Measurements from ENCODE around the gene RXRB. TPM values are rescaled to one million over a fixed set of nuclear protein-coding genes. Genes with fewer than 3 reads are reported as not detected.

Gene RXRB
- total and polyA plus RNA-seq, 2 of the 13 experiments (the other 11 are each of a cell fraction or from before 2014, with no cell fraction given) = 26.7 to 55.7 TPM

GRCh38 chr6:33248643-33248931 lies 48.1 kb upstream of the RXRB start (continued):
- no peak for TF ChIP-seq ZNF431 (CRISPR knock-in tag; IDR thresholded peaks at IDR 0.05; ENCODE audit: borderline replicate concordance, low read depth)
- no peak for TF ChIP-seq YY1 (IDR thresholded peaks at IDR 0.05; ENCODE audit: insufficient read depth, insufficient replicate concordance, low read depth, low read length)
- no peak for TF ChIP-seq FOXO4 (CRISPR knock-in tag; conservative IDR thresholded peaks at IDR 0.05)
- no peak for TF ChIP-seq ZNF562 (CRISPR knock-in tag; IDR thresholded peaks at IDR 0.05; ENCODE audit: borderline replicate concordance)
- TF ChIP-seq GTF3A (CRISPR knock-in tag; conservative IDR thresholded peaks at IDR 0.05) = 0 out of 2 replicates have a peak, but pooled peaks have one; percentile 49
- no peak for TF ChIP-seq SRSF4 (IDR thresholded peaks at IDR 0.05; ENCODE audit: low read depth, low read length, poor library complexity, severe bottlenecking)
- no peak for TF ChIP-seq MLX (CRISPR knock-in tag; IDR thresholded peaks at IDR 0.05)

GRCh38 chr6:33247977-33248642 lies 47.6 kb upstream of the RXRB start:
- FAIRE-seq (peak; percentile 80), DNase-seq (ENCODE audit: low spot score) (peak; percentile 80), ATAC-seq (peak; percentile 72)
- in situ Hi-C loops (cut with HindIII; ENCODE audit: extremely low pct_ligation_motif_present, low pct_unique_long_range_greater_than_20kb) (loop anchor here (5.0 kb wide), 4 partner anchors 46 to 231 kb away; partner anchors contain the start of genes HSD17B8, RXRB and SLC39A7), intact Hi-C loops (cut with micrococcal nuclease; ENCODE audit: unreplicated experiment) (loop anchor here (2.0 kb wide), 4 partner anchors 47 to 233 kb away; partner anchors contain the start of genes RXRB and SLC39A7)
- Histone ChIP-seq H3K27ac (ENCODE audit: extremely low read length, insufficient read depth, low read length) (peak overlapping the region; percentile 81), H3K4me1 (ENCODE audit: insufficient read depth, low read length) (peaks cover 29% of the 10 kb centered on the region), H3K4me3 (replicated peaks in 1 of 3; ENCODE audit: insufficient read depth in 1 of 3, low read depth in 2 of 3, low read length in 3 of 3) (peak overlapping the region; percentile 51 to 89 (median 64)), H2AFZ (ENCODE audit: low read length) (peak overlapping the region; percentile 25), H3K36me3 (replicated peaks in 1 of 2; ENCODE audit: control insufficient read depth in 1 of 2, insufficient read depth in 2 of 2, low read length in 2 of 2) (peaks cover 0 to 2% of the 10 kb centered on the region in 2 experiments; a peak in 3 of 5 replicates), H3K9me3 (ENCODE audit: low read length) (no peaks in the 10 kb centered on the region), H3K4me2 (ENCODE audit: low read depth, low read length) (peak overlapping the region; percentile 100), H3K79me2 (ENCODE audit: insufficient read depth, low read length) (no peaks in the 10 kb centered on the region), H3K27me3 (ENCODE audit: control insufficient read depth in 1 of 2, insufficient read depth in 2 of 2, low read length in 2 of 2) (peaks cover 0 to 4% of the 10 kb centered on the region in 2 experiments; a peak in 1 of 5 replicates), H3K9ac (ENCODE audit: insufficient read depth, low read depth, low read length) (peak overlapping the region; percentile 75), H4K20me1 (ENCODE audit: insufficient read depth, low read length) (no peaks in the 10 kb centered on the region)
- WGBS (ENCODE audit: low lambda C conversion rate) = 15% methylated on average over 15 of the region's 28 CpGs
- no TSS peak for BruUV-seq (replicated peaks)
- CTCF ChIA-PET (ENCODE audit: low intra/inter-chr PET ratio, low total read pairs) = interaction anchor here (1.0 to 3.1 kb wide), 9 partner anchors 43 to 233 kb away, joined by 4 to 19 read pairs (median 6); partner anchors contain the start of genes HSD17B8, RXRB and SLC39A7
- POLR2A ChIA-PET = interaction anchor here (0.6 to 5.1 kb wide), 23 partner anchors 10 to 1446 kb away, joined by 3 to 94 read pairs (median 6); partner anchors contain the start of genes HSD17B8, PFDN6, RING1 and RPS18
- TF ChIP-seq ZNF264 (CRISPR knock-in tag; IDR thresholded peaks at IDR 0.05) (no peak), FOSL1 (CRISPR knock-in tag; IDR thresholded peaks at IDR 0.05; ENCODE audit: borderline replicate concordance) (no peak), KDM2A (CRISPR knock-in tag; IDR thresholded peaks at IDR 0.05; ENCODE audit: borderline replicate concordance, low read depth) (no peak), HES4 (CRISPR knock-in tag; IDR thresholded peaks at IDR 0.05; ENCODE audit: borderline replicate concordance) (no peak), ZNF609 (CRISPR knock-in tag; IDR thresholded peaks at IDR 0.05; ENCODE audit: borderline replicate concordance) (no peak), NR1H2 (CRISPR knock-in tag; IDR thresholded peaks at IDR 0.05; ENCODE audit: borderline replicate concordance, low read depth) (no peak; the same call in 1 of the 2 replicates), ZNF331 (CRISPR knock-in tag; IDR thresholded peaks at IDR 0.05) (peak; percentile 37; the same call in 1 of the 2 replicates)
